HepG2 (cell line): ENCODE measurements around the gene CASTOR1. TPM values are rescaled to one million over a fixed set of nuclear protein-coding genes. Genes with fewer than 3 reads are reported as not detected.

ENCODE experiments used
- EEA1 ChIP-seq: sonication (generic); formaldehyde crosslinking; IDR thresholded peaks from 2 replicates; pipeline ENCODE4 v1.5.1; 2020; ENCODE audit warnings: mild to moderate bottlenecking, missing genetic modification reagents, borderline replicate concordance
- HOXD1 ChIP-seq: sonication (generic); formaldehyde crosslinking; IDR thresholded peaks from 2 replicates; pipeline ENCODE4 v1.5.0; 2020; ENCODE audit warnings: missing genetic modification reagents
- polyA plus RNA-seq, 8 experiments: library from polyadenylated mRNA; depleted of rRNA in 3 of 8; stranded (reverse) in 7 of 8; unstranded in 1 of 8; fragments of >200 nt; fragmentation: Illumina TruSeq in 4 of 8; extraction: Trizol in 4 of 8; gene quantifications; 2 replicates each; pipeline versions ENCODE4 v1.2.1 to v1.2.3, GENCODE V29; 2011 to 2016; ENCODE audit warnings: low read depth in 4 of 8, missing spikeins in 1 of 8, mixed read lengths in 1 of 8; ENCODE audit not compliant: insufficient read depth in 1 of 8
- total RNA-seq, 5 experiments: library from RNA; depleted of rRNA; stranded (reverse); fragments of >200 nt; fragmentation: Illumina TruSeq; extraction: Trizol; gene quantifications; 2 replicates each; pipeline ENCODE4 v1.2.3, GENCODE V29; 2016; ENCODE audit warnings: low read depth in 1 of 5
- TF ChIP-seq, protein P1 (sequence below): sonication (generic); formaldehyde crosslinking; IDR thresholded peaks from 2 replicates; pipeline ENCODE4 v1.5.0; 2020; ENCODE audit warnings: mild to moderate bottlenecking, missing genetic modification reagents, borderline replicate concordance
- TF ChIP-seq, protein P2 (sequence below): sonication (generic); formaldehyde crosslinking; IDR thresholded peaks from 2 replicates; pipeline ENCODE4 v1.5.0; 2020; ENCODE audit warnings: missing genetic modification reagents
- TF ChIP-seq, protein P3 (sequence below): sonication (generic); formaldehyde crosslinking; conservative IDR thresholded peaks from 2 replicates; pipeline ENCODE4 v1.8.0; 2022; ENCODE audit warnings: mild to moderate bottlenecking, moderate library complexity, missing genetic modification reagents

Gene CASTOR1
- total and polyA plus RNA-seq, 2 of the 13 experiments (the other 11 are each of a cell fraction or from before 2014, with no cell fraction given) = 2.6 to 4.4 TPM

DNA sequence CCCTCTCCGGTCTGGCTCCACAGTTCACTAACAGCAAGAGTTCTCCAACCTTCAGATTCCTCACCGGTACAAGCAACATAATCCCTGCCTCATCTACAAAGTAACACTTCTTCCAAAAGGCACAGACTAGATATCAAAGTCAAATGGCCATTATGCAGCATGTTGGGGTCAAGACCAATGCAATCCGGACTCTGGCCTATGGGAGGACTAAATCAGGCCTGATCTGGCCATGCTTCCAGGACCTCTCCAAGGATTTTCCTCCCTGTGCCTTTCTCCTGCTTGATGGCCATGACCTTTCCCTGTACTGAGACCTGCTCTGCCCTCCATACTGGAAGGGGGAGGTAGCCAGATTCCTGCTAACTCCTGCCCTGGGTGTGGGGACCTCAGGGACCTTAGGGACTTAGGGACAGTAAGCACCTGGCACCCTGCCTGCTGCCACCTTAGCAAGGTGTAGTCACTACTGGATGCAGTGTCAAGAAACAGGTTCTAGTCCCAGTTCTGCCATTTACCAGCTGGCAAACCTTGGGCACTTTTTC is 30.8 kb upstream of the CASTOR1 start (continued):
- TF ChIP-seq, protein P1, sequence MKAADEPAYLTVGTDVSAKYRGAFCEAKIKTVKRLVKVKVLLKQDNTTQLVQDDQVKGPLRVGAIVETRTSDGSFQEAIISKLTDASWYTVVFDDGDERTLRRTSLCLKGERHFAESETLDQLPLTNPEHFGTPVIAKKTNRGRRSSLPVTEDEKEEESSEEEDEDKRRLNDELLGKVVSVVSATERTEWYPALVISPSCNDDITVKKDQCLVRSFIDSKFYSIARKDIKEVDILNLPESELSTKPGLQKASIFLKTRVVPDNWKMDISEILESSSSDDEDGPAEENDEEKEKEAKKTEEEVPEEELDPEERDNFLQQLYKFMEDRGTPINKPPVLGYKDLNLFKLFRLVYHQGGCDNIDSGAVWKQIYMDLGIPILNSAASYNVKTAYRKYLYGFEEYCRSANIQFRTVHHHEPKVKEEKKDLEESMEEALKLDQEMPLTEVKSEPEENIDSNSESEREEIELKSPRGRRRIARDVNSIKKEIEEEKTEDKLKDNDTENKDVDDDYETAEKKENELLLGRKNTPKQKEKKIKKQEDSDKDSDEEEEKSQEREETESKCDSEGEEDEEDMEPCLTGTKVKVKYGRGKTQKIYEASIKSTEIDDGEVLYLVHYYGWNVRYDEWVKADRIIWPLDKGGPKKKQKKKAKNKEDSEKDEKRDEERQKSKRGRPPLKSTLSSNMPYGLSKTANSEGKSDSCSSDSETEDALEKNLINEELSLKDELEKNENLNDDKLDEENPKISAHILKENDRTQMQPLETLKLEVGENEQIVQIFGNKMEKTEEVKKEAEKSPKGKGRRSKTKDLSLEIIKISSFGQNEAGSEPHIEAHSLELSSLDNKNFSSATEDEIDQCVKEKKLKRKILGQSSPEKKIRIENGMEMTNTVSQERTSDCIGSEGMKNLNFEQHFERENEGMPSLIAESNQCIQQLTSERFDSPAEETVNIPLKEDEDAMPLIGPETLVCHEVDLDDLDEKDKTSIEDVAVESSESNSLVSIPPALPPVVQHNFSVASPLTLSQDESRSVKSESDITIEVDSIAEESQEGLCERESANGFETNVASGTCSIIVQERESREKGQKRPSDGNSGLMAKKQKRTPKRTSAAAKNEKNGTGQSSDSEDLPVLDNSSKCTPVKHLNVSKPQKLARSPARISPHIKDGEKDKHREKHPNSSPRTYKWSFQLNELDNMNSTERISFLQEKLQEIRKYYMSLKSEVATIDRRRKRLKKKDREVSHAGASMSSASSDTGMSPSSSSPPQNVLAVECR (CRISPR knock-in tag) = no peak
- TF ChIP-seq EEA1 (CRISPR knock-in tag) (no peak), HOXD1 (no peak)
- TF ChIP-seq, protein P2, sequence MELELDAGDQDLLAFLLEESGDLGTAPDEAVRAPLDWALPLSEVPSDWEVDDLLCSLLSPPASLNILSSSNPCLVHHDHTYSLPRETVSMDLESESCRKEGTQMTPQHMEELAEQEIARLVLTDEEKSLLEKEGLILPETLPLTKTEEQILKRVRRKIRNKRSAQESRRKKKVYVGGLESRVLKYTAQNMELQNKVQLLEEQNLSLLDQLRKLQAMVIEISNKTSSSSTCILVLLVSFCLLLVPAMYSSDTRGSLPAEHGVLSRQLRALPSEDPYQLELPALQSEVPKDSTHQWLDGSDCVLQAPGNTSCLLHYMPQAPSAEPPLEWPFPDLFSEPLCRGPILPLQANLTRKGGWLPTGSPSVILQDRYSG (CRISPR knock-in tag) = no peak
- TF ChIP-seq, protein P3, sequence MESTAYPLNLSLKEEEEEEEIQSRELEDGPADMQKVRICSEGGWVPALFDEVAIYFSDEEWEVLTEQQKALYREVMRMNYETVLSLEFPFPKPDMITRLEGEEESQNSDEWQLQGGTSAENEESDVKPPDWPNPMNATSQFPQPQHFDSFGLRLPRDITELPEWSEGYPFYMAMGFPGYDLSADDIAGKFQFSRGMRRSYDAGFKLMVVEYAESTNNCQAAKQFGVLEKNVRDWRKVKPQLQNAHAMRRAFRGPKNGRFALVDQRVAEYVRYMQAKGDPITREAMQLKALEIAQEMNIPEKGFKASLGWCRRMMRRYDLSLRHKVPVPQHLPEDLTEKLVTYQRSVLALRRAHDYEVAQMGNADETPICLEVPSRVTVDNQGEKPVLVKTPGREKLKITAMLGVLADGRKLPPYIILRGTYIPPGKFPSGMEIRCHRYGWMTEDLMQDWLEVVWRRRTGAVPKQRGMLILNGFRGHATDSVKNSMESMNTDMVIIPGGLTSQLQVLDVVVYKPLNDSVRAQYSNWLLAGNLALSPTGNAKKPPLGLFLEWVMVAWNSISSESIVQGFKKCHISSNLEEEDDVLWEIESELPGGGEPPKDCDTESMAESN (CRISPR knock-in tag) = no peak
